ENCODE measurements around the gene METRNL.
"Not testable (repeated sequence)": the region's sequence is repeated elsewhere in the genome, so short reads cannot be mapped to it uniquely, and the experiment has no call there.

DNA sequence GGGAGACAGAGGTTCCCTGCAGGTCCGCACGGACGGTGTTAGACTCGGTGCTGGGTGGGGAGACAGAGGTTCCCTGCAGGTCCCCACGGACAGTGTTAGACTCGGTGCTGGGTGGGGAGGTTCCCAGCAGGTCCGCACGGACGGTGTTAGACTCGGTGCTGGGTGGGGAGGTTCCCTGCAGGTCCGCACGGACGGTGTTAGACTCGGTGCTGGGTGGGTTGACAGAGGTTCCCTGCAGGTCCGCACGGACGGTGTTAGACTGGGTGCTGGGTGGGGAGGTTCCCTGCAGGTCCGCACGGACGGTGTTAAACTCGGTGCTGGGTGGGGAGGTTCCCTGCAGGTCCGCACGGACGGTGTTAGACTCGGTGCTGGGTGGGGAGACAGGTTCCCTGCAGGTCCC is 24.2 kb upstream of the METRNL start:
- TF ChIP-seq, protein P1, sequence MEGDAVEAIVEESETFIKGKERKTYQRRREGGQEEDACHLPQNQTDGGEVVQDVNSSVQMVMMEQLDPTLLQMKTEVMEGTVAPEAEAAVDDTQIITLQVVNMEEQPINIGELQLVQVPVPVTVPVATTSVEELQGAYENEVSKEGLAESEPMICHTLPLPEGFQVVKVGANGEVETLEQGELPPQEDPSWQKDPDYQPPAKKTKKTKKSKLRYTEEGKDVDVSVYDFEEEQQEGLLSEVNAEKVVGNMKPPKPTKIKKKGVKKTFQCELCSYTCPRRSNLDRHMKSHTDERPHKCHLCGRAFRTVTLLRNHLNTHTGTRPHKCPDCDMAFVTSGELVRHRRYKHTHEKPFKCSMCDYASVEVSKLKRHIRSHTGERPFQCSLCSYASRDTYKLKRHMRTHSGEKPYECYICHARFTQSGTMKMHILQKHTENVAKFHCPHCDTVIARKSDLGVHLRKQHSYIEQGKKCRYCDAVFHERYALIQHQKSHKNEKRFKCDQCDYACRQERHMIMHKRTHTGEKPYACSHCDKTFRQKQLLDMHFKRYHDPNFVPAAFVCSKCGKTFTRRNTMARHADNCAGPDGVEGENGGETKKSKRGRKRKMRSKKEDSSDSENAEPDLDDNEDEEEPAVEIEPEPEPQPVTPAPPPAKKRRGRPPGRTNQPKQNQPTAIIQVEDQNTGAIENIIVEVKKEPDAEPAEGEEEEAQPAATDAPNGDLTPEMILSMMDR (IDR thresholded peaks at IDR 0.05): not testable (repeated sequence)
- TF ChIP-seq TCF7L2, POLR2AphosphoS5 (IDR thresholded peaks at IDR 0.05; ENCODE audit: low read depth, low read length): not testable (repeated sequence)
- TF ChIP-seq, protein P2, sequence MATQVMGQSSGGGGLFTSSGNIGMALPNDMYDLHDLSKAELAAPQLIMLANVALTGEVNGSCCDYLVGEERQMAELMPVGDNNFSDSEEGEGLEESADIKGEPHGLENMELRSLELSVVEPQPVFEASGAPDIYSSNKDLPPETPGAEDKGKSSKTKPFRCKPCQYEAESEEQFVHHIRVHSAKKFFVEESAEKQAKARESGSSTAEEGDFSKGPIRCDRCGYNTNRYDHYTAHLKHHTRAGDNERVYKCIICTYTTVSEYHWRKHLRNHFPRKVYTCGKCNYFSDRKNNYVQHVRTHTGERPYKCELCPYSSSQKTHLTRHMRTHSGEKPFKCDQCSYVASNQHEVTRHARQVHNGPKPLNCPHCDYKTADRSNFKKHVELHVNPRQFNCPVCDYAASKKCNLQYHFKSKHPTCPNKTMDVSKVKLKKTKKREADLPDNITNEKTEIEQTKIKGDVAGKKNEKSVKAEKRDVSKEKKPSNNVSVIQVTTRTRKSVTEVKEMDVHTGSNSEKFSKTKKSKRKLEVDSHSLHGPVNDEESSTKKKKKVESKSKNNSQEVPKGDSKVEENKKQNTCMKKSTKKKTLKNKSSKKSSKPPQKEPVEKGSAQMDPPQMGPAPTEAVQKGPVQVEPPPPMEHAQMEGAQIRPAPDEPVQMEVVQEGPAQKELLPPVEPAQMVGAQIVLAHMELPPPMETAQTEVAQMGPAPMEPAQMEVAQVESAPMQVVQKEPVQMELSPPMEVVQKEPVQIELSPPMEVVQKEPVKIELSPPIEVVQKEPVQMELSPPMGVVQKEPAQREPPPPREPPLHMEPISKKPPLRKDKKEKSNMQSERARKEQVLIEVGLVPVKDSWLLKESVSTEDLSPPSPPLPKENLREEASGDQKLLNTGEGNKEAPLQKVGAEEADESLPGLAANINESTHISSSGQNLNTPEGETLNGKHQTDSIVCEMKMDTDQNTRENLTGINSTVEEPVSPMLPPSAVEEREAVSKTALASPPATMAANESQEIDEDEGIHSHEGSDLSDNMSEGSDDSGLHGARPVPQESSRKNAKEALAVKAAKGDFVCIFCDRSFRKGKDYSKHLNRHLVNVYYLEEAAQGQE (IDR thresholded peaks at IDR 0.05; ENCODE audit: insufficient read depth in 1 of 2, low read depth in 2 of 2, low read length in 1 of 2): not testable (repeated sequence)

All from Panc1 (cell line).